Measurements from ENCODE around the gene S1PR2.
A peak's percentile ranks its signal among the peaks of the same experiment; 100 is the strongest.

The S1PR2 gene

DNA sequence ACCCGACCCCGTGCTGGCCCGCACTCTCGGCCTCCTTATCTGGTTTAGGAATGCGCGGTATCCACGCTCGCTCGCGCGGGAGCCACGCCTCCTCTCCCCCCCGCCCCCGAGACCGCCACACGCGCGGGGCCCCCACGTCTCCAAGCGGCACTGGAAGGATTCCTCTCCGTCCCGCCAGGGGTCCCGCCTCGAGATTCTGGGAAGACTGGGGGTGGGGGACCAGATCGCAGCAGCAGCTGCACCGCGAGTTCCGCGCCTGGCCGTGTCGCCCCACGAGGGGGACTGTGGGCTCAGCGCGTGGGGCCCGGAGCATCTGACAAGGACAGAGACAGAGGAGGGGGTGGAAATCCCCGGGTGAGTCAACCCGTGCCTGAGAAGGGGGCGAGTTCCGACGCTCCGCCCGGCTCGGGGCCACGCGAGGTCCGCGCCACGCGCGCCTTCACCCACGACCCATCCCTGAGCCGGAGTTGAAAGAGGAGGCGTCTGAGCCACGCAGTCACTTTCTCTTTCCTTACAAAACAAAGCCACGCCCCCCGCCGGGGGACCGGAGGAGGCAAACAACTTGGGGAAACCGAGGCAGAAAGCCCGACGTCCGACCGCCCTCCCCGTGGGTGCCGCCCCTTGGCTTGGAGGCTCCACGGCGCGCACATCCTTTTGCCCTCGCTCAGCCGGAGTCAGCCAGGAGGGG, 814 bp downstream of the S1PR2 start:
- DNase-seq (ENCODE audit: low spot score): peak; percentile 62
- TF ChIP-seq, protein P1, sequence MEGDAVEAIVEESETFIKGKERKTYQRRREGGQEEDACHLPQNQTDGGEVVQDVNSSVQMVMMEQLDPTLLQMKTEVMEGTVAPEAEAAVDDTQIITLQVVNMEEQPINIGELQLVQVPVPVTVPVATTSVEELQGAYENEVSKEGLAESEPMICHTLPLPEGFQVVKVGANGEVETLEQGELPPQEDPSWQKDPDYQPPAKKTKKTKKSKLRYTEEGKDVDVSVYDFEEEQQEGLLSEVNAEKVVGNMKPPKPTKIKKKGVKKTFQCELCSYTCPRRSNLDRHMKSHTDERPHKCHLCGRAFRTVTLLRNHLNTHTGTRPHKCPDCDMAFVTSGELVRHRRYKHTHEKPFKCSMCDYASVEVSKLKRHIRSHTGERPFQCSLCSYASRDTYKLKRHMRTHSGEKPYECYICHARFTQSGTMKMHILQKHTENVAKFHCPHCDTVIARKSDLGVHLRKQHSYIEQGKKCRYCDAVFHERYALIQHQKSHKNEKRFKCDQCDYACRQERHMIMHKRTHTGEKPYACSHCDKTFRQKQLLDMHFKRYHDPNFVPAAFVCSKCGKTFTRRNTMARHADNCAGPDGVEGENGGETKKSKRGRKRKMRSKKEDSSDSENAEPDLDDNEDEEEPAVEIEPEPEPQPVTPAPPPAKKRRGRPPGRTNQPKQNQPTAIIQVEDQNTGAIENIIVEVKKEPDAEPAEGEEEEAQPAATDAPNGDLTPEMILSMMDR (IDR thresholded peaks at IDR 0.05; ENCODE audit: borderline replicate concordance, control extremely low read depth, extremely low read depth, insufficient read depth, missing control alignments): peak; percentile 4
- in situ Hi-C loops (cut with MboI; ENCODE audit: low sequenced_read_pairs, unreplicated experiment): loop anchor here (25.0 kb wide), 1 partner anchor 293 kb away; the partner anchor contains the start of gene OLFM2

DNA sequence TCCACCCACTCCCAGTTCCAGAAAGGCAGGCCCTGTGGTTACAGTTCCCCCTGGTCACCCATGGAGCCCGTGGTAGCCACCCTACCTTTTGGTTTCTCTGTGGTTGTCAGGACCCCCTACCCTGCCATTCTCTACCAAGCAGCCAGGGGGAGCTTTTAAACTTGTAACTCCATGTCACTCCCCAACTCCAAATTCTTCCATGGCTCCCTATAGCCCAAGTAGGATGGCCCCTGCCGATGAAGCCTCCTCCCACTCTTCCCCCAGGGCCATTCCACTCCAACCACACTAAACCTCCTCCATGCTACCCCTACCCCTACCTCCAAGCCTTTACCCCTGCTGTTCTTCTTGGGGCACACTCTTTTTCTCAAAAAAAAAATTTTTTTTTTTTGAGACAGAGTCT, 2.2 kb downstream of the S1PR2 start:
- TF ChIP-seq, protein P1 (IDR thresholded peaks at IDR 0.05; ENCODE audit: borderline replicate concordance, control extremely low read depth, extremely low read depth, insufficient read depth, missing control alignments): peak; percentile 64
- in situ Hi-C loops (cut with MboI; ENCODE audit: low sequenced_read_pairs, unreplicated experiment): loop anchor here (25.0 kb wide), 1 partner anchor 292 kb away; the partner anchor contains the start of gene OLFM2
- DNase-seq (ENCODE audit: low spot score): peak; percentile 70

DNA sequence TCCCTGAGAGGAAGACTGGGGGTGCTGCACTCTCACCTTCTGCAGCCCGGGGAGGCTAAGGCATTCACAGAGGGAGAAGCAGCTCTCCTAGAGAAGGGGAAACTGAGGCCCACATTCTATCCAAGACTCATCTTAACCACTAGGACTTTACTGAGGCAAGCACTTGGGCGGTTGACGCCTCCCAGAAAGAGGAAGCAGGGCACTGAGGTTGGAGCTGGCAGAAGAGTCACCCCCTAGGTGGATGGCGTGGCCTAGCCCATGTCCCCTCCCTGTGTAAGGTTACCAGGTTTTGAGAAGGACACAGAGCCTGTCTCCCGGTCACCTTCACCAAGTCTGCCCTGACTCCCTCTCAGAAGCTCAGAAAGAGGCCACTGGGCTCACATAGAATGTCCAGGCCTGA, 2.7 kb downstream of the S1PR2 start:
- peak; percentile 20 for DNase-seq (ENCODE audit: low spot score)
- in situ Hi-C loops (cut with MboI; ENCODE audit: low sequenced_read_pairs, unreplicated experiment): loop anchor here (25.0 kb wide), 1 partner anchor 291 kb away; the partner anchor contains the start of gene OLFM2
- TF ChIP-seq, protein P1 (IDR thresholded peaks at IDR 0.05; ENCODE audit: borderline replicate concordance, control extremely low read depth, extremely low read depth, insufficient read depth, missing control alignments): no peak

DNA sequence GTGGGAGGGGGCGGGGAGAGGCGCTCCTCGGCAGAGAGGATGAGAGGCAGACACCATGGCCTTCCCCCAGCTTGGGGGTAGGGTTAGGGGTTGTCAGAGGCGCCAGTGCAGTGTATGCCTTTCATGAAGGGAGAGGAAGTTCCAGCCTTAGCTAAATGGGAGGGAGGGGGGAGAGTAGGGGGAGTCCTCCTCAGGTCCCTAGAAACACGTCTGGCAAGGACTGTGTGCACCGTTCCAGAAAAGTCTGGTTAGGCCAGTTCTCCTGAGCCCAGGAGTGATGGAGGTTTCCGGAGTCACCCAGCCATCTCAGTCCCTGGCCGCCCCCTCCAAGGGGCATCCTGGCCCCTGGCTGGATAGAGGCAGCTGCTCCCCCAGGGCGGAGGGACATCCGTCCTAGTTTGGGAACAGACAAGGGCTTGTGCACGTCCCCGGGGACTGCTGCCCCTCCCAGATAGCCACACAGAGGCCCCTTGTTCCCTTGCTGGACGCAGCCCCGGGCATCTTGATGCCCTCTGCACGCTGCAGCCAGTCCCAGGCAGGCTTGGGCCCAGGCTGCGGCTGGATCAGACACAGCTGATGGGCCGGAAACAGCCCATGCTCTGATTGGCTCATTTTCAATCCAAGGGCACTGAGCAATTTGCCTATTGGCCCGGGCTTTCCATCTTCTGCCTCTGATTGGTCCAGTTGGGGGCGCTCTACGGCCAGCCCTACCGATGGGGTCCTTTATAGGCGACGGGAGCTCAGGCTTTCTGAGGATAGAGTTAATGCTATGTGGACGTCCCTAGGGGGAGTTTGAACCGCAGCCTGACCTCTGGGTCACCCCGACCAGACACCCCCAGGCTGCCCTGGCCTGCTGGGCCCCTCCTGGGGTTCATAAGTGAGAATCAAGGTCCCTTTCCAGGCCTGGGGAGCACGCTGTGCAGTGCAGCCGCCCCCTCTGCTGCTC, 3.8 kb downstream of the S1PR2 start:
- TF ChIP-seq, protein P1 (IDR thresholded peaks at IDR 0.05; ENCODE audit: borderline replicate concordance, control extremely low read depth, extremely low read depth, insufficient read depth, missing control alignments): no peak
- in situ Hi-C loops (cut with MboI; ENCODE audit: low sequenced_read_pairs, unreplicated experiment): loop anchor here (25.0 kb wide), 1 partner anchor 290 kb away; the partner anchor contains the start of gene OLFM2
- DNase-seq (ENCODE audit: low spot score): no peak

DNA sequence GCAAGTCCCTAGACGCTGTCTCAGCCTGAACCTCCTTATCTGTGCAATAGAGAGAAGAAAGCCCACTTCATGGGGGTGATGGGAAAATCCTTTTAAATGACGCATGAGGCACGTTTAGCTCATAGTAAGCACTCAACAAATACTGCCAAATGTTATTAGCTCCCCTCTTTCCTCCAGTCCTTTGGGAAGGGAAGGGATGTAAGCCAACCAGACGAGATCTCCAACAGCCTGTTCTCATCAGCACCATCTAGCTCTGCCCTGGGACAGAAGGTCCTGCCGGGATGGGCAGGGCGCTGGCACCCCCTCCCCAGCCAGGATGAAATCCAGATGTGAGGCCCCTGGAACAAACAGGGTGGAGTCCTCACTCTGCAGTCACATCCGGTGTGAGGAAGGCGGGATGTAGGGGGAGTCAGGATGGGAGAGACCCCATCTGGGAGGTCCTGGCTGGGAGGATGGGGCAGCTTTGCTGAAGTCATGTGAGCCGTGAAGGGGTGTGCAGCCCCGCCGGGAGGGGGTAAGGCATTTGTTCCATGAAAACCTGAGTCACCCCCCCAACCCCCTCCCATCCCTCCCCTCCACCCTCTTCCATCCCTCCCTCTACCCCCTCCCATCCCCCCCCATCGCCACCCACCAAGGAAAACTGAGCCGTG, 4.6 kb downstream of the S1PR2 start:
- DNase-seq (ENCODE audit: low spot score): no peak
- TF ChIP-seq, protein P1 (IDR thresholded peaks at IDR 0.05; ENCODE audit: borderline replicate concordance, control extremely low read depth, extremely low read depth, insufficient read depth, missing control alignments): no peak
- in situ Hi-C loops (cut with MboI; ENCODE audit: low sequenced_read_pairs, unreplicated experiment): loop anchor here (25.0 kb wide), 1 partner anchor 289 kb away; the partner anchor contains the start of gene OLFM2

DNA sequence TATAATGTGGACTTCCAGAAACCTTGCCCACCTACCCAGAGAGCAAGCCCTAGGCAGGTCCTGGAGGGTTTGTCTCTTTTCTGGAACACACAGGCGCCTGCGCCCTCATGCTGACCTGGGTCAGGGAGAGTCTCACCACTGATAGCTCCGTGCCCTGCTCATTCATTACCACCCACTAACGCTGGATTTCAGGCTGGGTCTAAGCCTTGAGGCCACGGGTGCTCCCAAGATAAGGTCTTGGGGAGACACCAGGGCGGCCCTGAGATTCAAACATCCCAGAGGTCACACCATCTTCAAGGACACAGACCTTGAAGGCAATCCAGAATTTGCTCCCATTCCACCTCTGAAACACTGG, 5.1 kb downstream of the S1PR2 start:
- TF ChIP-seq, protein P1 (IDR thresholded peaks at IDR 0.05; ENCODE audit: borderline replicate concordance, control extremely low read depth, extremely low read depth, insufficient read depth, missing control alignments): no peak
- in situ Hi-C loops (cut with MboI; ENCODE audit: low sequenced_read_pairs, unreplicated experiment): loop anchor here (25.0 kb wide), 1 partner anchor 289 kb away; the partner anchor contains the start of gene OLFM2
- DNase-seq (ENCODE audit: low spot score): no peak

All from GM13976 (cell line).